Fibroblast of upper back skin (primary cell): Measurements from ENCODE around the gene DLG2.
"Not testable (repeated sequence)": the region's sequence is repeated elsewhere in the genome, so short reads cannot be mapped to it uniquely, and the experiment has no call there.

Experiments
- DNase-seq: peaks from one replicate; pipeline ENCODE4 v3.0.0-alpha.2; 2013

Gene DLG2

DNA sequence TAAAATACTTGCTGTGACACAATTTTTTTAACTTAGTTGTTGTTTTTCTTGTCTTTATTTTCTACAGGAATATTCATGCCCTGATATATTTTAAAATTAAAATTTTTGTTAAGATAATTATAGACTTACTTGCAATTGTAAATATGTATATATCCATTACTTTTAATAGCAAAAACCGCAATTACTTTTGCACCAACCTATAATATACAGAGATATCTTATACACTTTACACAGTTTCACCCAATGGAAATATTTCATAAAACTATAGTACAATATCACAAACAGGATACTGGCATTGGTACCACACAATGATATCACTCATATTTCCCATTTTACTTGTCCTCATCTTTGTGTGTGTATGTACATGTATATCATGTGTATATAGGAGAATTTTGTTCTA lies 188.8 kb downstream of the DLG2 start:
- DNase-seq, result no peak

DNA sequence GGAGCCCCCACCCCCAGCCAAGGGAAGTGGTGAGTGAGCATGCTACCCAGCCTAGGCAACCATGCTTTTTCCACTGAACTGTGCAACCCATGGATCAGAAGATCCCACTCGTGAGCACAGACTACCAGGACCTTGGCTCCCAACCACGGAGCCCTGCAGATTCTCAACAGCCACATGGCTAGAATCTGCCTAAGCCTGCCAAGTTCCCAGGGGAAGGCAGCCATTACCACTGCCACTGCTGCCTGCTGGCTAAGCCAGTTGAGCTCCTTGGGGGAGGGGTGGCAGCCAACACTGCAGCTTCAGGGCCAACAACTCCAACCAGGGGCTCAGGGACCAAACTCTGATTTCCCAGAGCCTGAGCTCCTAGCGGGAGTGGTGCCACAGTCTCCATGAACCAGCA lies 195.8 kb downstream of the DLG2 start:
- no peak for DNase-seq

DNA sequence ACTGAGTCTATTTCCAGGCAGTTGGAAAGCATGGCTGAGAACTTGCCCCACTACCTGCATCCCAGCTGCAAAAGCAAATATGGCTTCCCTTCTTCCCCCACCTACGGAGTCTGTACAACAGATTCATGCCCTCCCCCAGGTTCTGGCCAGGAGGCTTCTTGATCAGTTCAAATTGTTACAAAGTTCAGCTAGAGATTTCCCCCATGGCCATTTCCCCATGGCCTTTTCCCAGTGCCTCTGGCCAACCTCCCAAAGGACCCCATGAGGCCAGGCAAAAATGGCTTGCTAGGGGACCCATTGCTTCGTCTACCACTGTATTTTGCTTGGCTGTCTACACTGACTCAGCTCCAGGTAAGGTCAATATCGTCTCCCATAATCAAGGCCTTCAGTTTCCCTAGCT lies 203.3 kb downstream of the DLG2 start:
- no peak for DNase-seq

DNA sequence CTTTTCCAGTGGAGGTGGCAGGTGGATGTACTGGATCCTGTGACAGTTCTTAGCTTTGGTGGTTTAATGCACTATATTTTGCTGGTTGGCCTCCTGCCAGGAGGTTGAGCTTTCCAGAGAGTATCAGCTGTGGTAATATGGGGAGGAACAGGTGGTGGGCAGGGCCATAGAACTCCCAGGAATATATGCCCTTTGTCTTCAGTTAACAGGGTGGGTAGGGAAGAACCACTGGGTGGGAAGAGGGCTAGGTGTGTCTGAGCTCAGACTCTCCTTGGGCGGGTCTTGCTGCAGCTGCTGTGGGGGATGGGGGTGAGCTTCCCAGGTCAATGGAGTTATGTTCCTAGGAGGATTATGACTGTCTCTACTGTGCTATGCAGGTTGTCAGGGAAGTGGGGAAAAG lies 203.8 kb downstream of the DLG2 start:
- no peak for DNase-seq

DNA sequence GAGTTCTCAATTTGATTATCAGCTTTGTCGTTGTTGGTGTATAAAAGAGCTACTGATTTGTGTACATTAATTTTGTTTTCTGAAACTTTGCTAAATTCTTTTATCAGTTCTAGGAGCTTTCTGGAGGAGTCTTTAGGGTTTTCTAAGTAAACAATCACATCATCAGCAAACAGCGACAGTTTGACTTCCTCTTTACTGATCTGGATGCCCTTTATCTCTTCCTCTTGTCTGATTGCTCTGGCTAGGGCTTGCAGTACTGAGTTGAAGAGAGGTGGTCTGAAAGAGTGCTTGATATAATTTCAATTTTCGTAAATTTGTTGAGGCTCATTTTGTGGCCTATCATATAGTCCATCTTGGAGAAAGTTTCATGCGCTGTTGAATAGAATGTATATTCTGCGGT lies 213.0 kb downstream of the DLG2 start:
- DNase-seq, result no peak

DNA sequence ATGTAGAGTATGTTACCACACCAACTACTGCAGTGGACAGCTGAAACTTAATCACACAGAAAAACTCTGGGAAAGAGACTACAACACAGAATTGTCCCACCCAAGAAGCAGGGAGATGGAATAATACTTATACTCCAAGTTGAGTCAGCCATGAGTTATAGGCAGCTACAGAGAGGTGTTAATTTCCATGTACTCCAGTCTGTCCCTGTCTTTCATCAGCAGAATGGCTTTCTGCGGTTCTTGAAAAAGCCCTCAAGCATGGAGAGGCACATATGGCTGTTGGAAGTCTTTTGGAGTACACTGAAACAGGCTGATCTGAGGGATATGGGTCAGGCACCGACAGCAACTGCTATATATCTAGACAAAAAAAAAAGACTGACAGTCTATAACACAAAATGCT lies 219.5 kb downstream of the DLG2 start:
- DNase-seq, result no peak

DNA sequence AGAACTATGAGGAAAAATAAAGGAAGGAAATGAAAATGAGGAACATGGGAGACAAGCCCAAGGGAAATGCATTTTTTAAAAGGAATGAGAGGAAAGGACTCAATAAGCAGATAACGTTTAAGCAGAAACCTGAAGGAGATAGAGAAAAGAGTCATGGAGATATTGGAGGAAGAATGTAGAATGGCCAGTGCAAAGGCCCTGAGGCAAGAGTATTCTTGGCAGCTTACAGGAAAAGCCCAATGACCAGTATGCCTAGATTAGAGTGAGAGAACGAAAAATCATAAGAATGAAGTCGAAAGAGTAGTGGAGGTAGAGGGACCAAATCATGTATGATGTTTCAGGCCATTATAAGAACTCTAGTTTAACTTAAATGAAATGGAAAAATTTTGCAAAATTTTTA lies 220.3 kb downstream of the DLG2 start:
- DNase-seq, result no peak

DNA sequence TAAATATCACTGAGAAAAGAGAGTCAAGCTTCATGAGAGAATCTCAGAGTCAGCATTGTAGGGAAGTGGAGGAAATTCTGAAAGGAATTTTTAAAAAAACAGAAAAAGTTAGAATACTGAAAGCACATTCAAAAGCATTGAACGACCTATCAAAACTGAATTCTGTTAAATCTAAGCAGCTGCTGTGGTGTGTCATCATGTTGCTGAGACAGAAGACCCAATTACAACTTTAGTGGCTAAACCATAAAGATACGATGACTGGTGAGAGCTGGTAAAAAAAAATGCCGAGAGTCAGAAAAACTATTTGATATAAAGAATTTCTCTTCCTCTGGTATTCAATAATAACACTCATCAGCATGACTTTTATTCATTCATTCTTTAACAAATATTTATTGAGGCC lies 220.8 kb downstream of the DLG2 start:
- no peak for DNase-seq

DNA sequence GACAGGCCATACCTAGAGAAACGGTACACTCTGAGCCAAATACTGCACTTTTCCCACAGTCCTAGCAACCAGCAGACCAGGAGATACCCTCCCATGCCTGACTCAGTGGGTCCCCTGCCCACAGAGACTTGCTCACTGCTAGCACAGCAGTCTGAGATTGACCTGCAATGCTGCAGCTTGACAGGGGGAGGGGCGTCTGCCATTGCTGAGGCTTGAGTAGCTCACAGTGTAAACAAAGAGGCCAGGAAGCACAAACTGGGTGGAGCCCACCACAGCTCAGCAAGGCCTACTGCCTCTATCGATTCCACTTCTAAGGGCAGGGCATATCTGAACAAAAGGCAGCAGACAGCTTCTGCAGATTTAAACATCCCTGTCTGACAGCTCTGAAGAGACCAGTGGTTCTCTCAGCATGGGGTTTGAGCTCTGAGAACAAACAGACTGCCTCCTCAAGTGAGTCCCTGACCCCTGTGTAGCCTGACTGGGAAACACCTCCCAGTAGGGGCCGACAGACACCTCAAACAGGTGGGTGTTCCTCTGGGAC lies 231.6 kb downstream of the DLG2 start:
- DNase-seq, result not testable (repeated sequence)

DNA sequence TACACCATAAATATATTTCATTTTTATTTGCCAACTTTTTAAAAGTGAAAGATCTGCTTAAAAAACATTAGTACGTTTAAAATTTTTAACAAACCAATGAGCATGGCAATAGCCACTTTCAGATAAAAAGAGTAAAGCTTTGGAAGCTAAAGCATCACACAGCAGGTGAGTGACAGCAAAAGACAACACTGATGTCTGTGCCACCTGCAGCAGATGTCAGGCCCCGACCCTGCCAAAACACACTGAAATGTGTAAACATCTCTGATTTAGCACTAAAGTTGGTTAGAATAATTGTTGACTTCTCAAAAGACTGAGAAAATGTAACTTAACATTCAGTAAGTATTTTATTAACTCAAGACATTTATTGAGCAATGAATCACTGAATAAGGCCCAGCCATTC lies 232.9 kb downstream of the DLG2 start:
- no peak for DNase-seq

DNA sequence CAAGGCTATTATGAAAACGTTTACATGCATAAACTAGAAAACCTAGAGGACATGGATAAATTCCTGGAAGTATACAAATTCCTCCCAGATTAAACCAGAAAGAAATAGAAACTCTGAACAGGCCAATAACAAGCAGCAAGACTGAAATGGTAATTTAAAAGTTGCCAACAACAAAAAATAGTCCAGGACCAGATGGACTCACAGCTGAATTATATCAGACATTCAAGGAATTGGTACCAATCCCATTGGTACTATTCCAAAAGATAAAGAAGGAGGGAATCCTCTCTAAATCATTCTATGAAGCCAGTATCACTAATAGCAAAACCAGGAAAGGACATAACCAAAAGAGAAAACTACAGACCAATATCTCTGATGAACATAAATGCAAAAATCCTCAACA lies 236.0 kb downstream of the DLG2 start:
- DNase-seq, result no peak

DNA sequence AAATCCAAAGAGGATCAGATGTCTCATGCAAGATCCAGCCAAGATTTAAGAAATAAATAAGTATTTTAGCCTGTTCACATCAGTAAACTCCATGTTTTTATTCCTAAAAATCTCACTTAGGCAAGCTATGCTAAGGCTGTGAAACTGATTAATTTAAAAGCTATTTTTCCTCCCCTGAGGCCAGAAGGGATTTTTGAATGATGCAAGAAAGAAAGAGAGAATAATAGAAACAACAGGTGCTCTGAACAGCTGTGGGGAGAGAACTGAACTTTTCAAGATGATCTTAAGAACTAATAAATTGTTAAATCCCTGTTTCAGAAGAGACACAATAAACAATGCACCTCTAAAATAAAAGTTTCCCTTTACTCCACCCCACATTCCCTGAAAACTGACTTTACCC lies 241.6 kb downstream of the DLG2 start:
- DNase-seq, result no peak

DNA sequence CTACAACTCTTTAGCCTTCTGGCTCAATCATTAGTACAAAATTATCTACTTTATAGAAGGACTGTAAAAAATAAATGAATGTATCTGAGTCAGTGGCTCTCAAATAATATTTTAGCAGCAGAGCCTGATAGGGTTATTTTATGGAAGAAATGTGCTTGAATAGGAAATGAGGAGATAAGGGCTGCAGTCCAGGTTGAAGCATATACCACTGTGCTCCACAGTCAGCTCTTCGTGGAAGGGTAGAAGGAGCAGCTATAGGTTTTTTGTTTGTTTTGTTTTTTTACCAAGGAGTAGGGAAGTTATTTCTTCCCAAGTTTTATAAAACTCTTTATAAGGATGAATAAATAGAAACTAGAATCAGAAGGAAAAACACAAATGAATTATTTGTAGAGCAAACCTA lies 242.0 kb downstream of the DLG2 start:
- DNase-seq, result no peak

DNA sequence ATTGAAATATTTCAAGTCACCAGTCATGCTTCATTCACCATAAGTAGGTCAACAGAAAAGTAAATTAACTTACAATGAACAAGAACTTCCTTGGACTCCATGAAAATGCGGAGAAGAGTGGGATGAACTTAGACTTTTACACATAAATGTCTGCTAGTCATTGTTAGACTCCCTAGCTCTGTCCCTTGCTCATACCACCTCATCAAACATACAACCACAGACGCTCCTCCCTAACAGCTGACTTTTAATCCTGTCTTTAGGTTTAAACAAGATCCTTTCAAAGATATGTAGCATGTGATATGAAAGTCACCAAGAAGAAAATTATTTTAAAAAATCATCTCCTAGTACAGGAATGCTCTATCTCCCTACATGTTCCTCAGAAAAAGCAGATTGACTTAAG lies 248.1 kb downstream of the DLG2 start:
- DNase-seq, result no peak

DNA sequence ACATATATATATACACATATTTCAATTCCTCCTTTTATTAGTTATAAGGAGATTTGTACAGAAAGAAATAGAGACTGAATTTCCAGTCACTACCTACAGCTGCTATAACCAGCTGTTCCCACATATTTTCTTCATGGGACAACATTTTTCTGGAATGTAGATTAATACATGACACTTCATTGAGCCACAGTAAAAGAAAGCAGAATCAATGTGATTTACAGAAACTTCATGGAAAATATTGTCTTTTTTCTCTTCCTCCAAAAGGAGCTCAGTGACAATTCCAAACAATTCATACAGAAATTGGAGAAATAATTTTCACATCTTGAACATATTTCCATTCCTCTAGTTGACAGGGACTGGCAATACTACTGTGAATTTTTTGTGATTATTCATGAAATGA lies 249.2 kb downstream of the DLG2 start:
- DNase-seq, result no peak

DNA sequence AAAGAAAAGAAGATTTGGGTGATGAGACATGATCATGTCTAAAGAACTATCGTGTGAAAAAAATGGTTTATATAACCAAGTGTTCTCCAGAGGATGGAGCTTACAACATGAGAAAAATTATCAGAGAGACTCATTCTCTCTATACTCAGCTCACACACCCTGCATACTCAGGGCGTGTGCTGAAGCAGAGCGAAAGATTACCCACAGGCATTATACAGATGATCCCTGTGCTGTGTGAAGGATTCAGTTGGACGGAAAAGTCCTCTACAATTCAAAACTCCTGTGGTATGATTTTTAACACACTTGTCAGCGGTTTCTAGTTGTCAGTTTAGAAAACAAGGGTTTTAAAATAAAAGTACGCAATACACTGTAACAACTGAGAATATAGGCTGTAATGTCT lies 267.3 kb downstream of the DLG2 start:
- no peak for DNase-seq

DNA sequence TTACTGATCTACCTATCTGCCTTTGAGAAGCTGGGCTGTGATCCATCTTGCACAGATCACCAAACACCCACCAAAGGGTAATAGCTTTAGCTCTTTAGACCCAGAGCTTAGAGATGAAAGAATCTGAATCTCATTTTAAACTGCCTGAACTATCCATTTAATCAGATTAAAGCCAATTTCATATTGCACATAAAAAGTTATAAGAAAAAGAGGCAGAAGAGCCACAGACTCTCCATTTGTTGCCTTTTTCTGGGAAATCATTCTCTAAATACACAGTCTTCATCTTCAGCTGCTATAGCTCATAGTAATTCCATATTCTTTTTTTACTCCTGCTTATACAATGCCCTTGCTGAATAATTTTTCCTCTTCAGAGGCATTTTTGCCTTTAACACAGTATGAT lies 271.2 kb downstream of the DLG2 start:
- no peak for DNase-seq

DNA sequence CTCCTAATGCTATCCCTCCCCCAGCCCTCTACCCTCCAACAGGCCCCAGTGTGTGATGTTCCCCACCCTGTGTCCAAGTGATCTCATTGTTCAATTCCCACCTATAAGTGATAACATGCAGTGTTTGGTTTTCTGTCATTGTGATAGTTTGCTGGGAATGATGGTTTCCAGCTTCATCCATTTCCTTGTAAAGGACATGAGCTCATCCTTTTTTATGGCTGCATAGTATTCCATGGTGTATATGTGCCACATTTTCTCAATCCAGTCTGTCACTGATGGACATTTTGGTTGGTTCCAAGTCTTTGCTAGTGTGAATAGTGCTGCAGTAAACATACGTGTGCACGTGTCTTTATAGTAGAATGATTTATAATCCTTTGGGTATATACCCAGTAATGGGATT lies 277.6 kb downstream of the DLG2 start:
- not testable (repeated sequence) for DNase-seq

DNA sequence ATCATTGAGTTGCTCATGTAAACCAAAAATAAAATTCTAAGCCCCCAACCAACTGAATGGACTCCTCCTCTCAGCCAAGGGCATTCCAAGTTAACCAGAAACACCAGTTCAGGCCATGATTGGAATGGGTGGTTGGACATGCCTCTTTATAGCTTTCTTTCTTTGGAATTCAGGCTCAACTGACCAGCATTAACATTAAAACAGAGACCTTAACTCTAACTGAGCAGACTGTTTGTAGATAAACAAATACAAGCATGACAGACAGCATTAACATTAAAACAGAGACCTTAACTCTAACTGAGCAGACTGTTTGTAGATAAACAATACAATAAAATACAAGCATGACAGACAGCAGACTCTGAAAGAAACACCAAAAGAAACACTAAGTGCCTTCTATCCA lies 278.2 kb downstream of the DLG2 start:
- no peak for DNase-seq

DNA sequence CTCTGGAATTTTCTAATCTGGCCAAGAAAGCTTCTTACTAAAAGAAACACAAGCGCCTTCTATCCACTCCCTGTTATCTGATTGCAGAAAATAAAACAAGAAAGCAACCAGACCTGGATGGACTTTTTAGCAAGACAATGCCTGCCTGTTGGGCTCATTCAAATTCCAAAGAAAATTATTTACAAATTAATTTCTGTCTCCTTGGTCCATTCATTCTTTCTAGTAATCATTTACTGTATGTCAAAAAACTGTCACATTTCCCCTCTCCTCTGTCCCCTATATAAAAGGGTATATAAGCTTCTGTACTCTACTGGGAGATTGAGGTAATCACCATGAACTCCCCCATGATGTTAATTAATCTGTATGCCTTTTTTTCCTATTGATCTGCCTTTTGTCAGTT lies 279.9 kb downstream of the DLG2 start:
- DNase-seq, result no peak

DNA sequence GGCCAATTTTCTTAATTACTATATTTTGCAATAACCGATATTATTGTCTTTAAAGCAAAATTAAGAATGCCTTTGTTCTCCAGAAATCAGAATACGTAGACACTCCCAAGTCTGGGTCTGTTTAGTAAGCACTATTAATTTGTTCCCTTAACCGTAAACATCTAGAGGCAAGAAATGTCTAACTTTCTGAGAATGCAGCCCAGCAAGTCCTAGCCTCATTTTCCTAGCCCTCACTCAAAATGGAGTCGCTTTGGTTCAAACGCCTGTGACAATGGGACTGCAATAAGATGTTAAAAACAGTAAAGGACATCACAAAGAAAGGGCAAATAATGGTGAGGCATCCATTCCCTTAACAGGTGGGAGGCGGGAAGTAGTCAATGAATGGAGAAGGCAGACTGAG lies 280.7 kb downstream of the DLG2 start:
- no peak for DNase-seq

DNA sequence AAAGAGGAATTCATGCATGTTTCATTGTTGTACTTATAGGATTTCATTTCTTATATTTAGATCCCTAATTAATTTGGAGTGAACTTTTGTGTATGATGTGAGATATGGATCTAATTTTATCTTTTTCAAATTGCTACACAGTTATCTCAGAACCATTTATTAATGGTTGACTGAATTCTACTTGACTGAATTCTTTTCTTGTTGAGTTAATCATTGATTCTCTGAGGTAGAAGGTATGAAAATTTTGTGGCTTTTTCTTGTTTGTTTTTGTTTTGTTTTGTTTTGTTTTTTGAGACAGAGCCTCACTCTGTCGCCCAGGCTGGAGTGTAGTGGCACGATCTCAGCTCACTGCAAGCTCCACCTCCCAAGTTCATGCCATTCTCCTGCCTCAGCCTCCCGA lies 286.3 kb downstream of the DLG2 start:
- DNase-seq, result not testable (repeated sequence)

DNA sequence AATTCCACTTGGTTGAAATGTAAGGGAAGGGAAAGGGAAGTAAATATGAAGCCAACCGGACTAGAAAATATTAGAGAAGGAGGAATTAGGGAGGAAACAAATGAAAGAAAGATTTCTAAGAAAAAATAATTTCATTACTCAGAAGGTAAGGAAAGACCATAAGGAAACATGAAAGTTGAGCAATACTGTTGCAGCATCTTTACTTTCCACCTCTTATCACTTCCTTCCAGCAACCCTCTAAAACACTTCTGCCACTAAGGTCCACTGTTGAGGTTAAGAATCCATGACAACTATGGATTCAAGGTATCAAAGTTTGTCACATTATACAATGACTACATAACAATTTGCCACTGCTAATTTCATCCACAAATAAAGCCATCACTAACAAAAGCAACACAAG lies 308.6 kb downstream of the DLG2 start:
- DNase-seq, result no peak

DNA sequence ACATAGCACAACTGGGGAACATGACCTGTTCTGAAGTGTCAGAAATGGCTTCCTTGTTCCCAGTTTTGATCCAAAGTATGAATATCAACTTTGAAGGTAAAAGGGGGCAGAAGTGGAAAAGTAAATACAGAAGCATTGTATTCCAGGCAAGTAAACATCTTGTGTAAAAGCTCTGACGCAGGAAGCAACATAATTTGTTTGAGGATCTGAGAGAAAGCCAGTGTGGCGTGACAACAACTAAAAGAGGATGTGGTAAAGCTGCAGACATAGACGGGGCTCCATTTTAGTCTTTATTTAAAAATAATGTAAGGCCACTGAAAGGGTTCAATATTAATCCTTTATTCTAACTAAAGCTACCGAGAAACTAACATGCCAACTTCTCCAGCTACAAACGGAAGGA lies 310.2 kb downstream of the DLG2 start:
- no peak for DNase-seq

DNA sequence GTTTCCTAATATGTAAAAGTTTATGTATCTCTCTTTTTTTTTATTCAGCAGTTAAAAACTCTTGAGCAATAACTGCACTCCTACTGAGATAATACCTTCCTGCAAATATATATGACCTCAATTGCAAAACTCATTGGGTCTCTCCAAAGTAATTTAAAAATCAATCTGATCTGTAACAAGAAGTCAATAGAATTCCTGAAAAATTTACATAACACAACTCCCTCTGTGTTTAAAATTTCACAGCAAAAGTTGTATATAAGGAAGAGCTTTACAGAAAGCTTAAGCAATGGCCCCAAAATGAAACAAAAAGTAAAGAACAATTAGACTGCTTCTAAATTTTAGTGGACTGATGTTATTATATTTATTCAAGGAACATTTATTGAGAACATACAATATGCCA lies 313.4 kb downstream of the DLG2 start:
- no peak for DNase-seq

DNA sequence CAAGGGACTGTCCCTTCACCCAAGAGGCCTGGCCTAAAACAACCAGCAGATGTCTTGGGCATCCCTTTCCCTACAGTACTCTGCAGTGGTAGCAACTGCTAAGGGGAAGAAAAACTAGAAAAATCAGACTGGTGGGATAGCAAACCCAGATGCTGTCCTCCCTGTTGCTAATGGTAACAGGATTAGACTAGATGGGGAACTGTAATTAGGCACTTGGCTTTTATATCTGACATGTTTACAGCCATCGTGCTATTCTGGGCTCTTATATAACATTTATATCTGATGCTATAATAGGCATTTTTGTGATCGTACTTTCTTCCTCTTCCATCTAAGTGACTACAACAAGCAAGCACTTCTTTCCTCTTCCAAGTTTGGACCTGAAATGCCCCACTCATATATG lies 316.7 kb downstream of the DLG2 start:
- DNase-seq, result no peak
